ENCODE results near the gene AHSG.

- TF ChIP-seq CTCF (IDR thresholded peaks at IDR 0.05): peak; percentile 41; the same call in 1 of the 2 replicates
- no peak for TF ChIP-seq ZFX (IDR thresholded peaks at IDR 0.05; ENCODE audit: borderline replicate concordance)
Observed at GRCh38 chr3:186589121-186589520, 23.7 kb upstream of the AHSG start.

Data from 22Rv1 (cell line).